B cell (primary cell): ENCODE measurements around the gene HTATIP2.

Experiments used
- EZH2 ChIP-seq: IDR thresholded peaks from 2 replicates; pipeline ENCODE4 v1.6.1; 2012; ENCODE audit warnings: borderline replicate concordance, low read depth, mild to moderate bottlenecking, moderate library complexity, low read length; ENCODE audit not compliant: insufficient read depth, poor library complexity, severe bottlenecking
- TF ChIP-seq, protein P1 (sequence below): fragments of 200-600 bp; IDR thresholded peaks from one replicate; pipeline ENCODE4 v1.8.0; 2022; ENCODE audit warnings: antibody characterized with exemption, mild to moderate bottlenecking

DNA sequence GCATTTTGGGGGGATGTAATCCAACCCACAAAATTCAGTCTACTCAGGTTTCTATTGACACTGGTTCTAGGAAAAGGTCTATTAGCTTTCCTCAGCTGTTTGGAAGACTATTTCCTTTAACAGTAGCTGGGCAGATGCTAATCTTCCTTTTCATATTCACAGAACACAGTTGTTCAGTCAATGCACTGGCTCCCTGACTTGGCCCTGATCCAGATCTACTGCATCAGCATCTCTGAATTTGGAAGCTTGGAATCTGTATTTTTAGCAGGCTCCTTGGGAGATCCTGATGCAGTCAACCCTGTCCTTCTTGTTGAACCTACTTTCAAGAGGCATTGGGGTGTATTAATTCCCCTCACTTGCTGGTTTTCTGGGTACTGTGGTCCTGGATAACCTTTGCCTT, 6.3 kb downstream of the HTATIP2 start:
- TF ChIP-seq, protein P1, sequence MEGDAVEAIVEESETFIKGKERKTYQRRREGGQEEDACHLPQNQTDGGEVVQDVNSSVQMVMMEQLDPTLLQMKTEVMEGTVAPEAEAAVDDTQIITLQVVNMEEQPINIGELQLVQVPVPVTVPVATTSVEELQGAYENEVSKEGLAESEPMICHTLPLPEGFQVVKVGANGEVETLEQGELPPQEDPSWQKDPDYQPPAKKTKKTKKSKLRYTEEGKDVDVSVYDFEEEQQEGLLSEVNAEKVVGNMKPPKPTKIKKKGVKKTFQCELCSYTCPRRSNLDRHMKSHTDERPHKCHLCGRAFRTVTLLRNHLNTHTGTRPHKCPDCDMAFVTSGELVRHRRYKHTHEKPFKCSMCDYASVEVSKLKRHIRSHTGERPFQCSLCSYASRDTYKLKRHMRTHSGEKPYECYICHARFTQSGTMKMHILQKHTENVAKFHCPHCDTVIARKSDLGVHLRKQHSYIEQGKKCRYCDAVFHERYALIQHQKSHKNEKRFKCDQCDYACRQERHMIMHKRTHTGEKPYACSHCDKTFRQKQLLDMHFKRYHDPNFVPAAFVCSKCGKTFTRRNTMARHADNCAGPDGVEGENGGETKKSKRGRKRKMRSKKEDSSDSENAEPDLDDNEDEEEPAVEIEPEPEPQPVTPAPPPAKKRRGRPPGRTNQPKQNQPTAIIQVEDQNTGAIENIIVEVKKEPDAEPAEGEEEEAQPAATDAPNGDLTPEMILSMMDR: no peak
- TF ChIP-seq EZH2: no peak
